ENCODE results near the gene ARTN. TPM values are rescaled to one million over a fixed set of nuclear protein-coding genes. Genes with fewer than 3 reads are reported as not detected.

The ARTN gene
- total and polyA plus RNA-seq, 9 donors: 0.72 to 1.3 (median 0.86) TPM; not detected in 1

DNA sequence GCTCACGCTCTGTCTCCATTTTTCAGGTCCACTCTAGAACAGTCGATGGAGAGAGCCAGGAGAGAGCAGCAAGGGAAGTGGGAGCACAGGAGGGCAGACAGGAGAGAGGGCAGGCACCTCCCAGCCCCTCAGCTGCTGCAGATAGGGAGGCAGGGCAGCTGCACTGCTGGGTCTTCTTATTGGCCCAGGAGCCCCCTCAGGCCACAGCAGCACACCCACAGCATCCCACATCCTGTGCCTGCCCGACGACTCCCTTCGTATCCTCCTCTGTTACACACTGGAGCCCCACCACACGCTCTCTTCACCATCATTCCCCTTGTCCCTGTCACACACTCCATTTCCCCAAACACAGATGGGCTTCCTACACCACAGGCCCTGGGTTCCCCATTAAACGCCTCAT, 13.7 kb upstream of the ARTN start:
- TF ChIP-seq, protein P1, sequence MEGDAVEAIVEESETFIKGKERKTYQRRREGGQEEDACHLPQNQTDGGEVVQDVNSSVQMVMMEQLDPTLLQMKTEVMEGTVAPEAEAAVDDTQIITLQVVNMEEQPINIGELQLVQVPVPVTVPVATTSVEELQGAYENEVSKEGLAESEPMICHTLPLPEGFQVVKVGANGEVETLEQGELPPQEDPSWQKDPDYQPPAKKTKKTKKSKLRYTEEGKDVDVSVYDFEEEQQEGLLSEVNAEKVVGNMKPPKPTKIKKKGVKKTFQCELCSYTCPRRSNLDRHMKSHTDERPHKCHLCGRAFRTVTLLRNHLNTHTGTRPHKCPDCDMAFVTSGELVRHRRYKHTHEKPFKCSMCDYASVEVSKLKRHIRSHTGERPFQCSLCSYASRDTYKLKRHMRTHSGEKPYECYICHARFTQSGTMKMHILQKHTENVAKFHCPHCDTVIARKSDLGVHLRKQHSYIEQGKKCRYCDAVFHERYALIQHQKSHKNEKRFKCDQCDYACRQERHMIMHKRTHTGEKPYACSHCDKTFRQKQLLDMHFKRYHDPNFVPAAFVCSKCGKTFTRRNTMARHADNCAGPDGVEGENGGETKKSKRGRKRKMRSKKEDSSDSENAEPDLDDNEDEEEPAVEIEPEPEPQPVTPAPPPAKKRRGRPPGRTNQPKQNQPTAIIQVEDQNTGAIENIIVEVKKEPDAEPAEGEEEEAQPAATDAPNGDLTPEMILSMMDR (IDR thresholded peaks at IDR 0.05): no peak
- TF ChIP-seq EP300 (IDR thresholded peaks at IDR 0.05): no peak
- TF ChIP-seq POLR2A (IDR thresholded peaks at IDR 0.05): no peak
- no peak overlapping the region for H3K27ac ChIP-seq
- H3K9me3 ChIP-seq: no peaks in the 10 kb centered on the region
- H3K36me3 ChIP-seq: no peaks in the 10 kb centered on the region
- no peaks in the 10 kb centered on the region for H3K27me3 ChIP-seq
- DNase-seq: no peak
- no peaks in the 10 kb centered on the region for H3K4me1 ChIP-seq (ENCODE audit: insufficient read depth)
- H3K4me3 ChIP-seq: no peak overlapping the region
- WGBS, 3 donors: 87 to 90% (median 90%) methylated on average over 7 of the region's 7 CpGs
- intact Hi-C loops (cut with DNase I): no loop called here

DNA sequence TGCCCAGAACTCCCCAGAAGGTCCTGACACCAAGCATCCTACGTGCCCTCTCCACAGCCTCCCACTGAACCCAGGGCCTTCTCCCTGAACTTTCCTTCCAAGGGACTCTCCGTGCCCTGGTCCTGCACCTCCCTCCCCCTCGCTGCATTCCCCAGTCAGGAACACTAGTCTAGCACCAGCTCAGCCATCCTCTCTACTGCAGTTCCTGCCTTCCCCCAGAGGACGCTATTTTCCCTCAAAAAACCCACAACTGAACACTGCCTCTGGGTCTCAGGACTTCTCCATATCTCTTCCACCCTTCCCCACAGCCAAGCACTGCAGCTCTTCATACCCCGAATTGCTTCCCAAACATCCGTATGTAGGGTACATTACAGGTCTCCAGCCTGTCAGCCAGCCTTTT, 12.6 kb upstream of the ARTN start:
- 88 to 92% (median 91%) methylated on average over 6 of the region's 6 CpGs for WGBS, 3 donors
- no peaks in the 10 kb centered on the region for H3K36me3 ChIP-seq
- H3K4me3 ChIP-seq: no peak overlapping the region
- intact Hi-C loops (cut with DNase I): no loop called here
- no peaks in the 10 kb centered on the region for H3K9me3 ChIP-seq
- no peaks in the 10 kb centered on the region for H3K4me1 ChIP-seq (ENCODE audit: insufficient read depth)
- TF ChIP-seq, protein P1 (IDR thresholded peaks at IDR 0.05): no peak
- no peak for TF ChIP-seq POLR2A (IDR thresholded peaks at IDR 0.05)
- no peak for TF ChIP-seq EP300 (IDR thresholded peaks at IDR 0.05)
- no peaks in the 10 kb centered on the region for H3K27me3 ChIP-seq
- DNase-seq: no peak
- H3K27ac ChIP-seq: no peak overlapping the region

DNA sequence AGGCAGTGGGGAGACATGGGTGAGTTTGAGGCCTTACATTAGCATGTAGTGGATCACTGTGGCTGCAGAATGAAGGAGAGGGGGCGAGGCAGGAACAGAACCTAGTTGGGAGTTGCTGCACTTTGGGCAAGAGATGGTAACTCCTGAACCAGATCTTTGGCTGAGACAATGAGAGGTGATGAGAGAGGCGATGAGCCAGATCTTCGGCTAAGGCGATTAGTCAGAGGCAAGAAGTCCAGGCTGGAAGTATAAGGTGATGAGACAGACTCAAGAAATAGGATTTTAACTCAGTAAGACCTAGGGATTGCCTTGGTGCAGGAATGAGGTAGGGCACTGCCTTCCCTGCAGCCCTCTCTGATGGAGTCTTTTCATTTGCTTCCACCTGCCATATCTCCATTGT, 9.1 kb upstream of the ARTN start:
- no peak overlapping the region for H3K27ac ChIP-seq

DNA sequence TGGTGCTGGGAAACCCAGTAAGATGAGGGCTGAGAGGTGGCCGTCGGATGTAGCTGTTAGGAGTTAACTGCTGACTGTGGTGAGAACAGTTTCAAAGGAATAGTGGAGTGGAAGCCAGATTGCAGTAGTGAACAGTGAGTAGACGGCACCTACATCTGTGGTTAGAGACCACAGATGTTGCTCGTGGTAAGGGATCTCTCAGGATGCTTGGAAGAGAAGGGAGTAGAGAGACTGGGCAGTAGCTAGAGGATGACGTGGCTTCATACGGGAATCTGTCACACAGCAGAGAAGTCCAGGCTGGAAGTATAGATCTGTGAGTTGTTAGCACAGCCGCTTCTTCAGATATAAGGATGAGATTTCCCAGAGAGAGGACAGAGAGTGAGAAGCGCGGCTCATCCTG, 7.8 kb upstream of the ARTN start:
- no peaks in the 10 kb centered on the region for H3K4me1 ChIP-seq (ENCODE audit: insufficient read depth)
- H3K27me3 ChIP-seq: no peaks in the 10 kb centered on the region
- H3K4me3 ChIP-seq: no peak overlapping the region
- TF ChIP-seq POLR2A (IDR thresholded peaks at IDR 0.05): no peak
- TF ChIP-seq EP300 (IDR thresholded peaks at IDR 0.05): no peak
- TF ChIP-seq, protein P1 (IDR thresholded peaks at IDR 0.05): no peak
- no peaks in the 10 kb centered on the region for H3K36me3 ChIP-seq
- no peaks in the 10 kb centered on the region for H3K9me3 ChIP-seq
- DNase-seq: no peak
- intact Hi-C loops (cut with DNase I): no loop called here
- 94 to 95% (median 95%) methylated on average over 9 of the region's 9 CpGs for WGBS, 3 donors
- H3K27ac ChIP-seq: no peak overlapping the region

More for the DNA sequence above, 9.1 kb upstream of the ARTN start:
- no peak for DNase-seq
- TF ChIP-seq, protein P1 (IDR thresholded peaks at IDR 0.05): no peak
- no peak for TF ChIP-seq EP300 (IDR thresholded peaks at IDR 0.05)
- Histone ChIP-seq H3K4me3 (no peak overlapping the region), H3K36me3 (no peaks in the 10 kb centered on the region), H3K4me1 (ENCODE audit: insufficient read depth) (no peaks in the 10 kb centered on the region), H3K27me3 (no peaks in the 10 kb centered on the region), H3K9me3 (no peaks in the 10 kb centered on the region)
- intact Hi-C loops (cut with DNase I): no loop called here
- WGBS, 3 donors: 84 to 99% (median 86%) methylated on average over 4 of the region's 4 CpGs

All from ovary (tissue), 9 donors.